Stimulated activated naive CD4-positive, alpha-beta T cell (primary cell): ENCODE data around the gene PDE4D.
"Not testable (repeated sequence)": the region's sequence is repeated elsewhere in the genome, so short reads cannot be mapped to it uniquely, and the experiment has no call there.

Source experiments
- DNase-seq, 6 experiments: peaks; one replicate each; lab custom pipeline; 2025; lab: John Stamatoyannopoulos, UW

PDE4D gene

GRCh38 chr5:59003641-59004040, 889.9 kb downstream of the PDE4D start:
- no peak for DNase-seq

GRCh38 chr5:59003124-59003523, 890.4 kb downstream of the PDE4D start:
- no peak for DNase-seq

GRCh38 chr5:59002162-59002825, 891.2 kb downstream of the PDE4D start:
- DNase-seq: no peak

- DNase-seq: no peak
Observed at GRCh38 chr5:59001716-59002115, 891.8 kb downstream of the PDE4D start.

GRCh38 chr5:59001154-59001553, 892.4 kb downstream of the PDE4D start:
- DNase-seq: no peak

GRCh38 chr5:59000211-59000610, 893.3 kb downstream of the PDE4D start:
- no peak for DNase-seq

- no peak for DNase-seq
Observed at GRCh38 chr5:58999804-59000203, 893.7 kb downstream of the PDE4D start.

GRCh38 chr5:58998544-58998943, 895.0 kb downstream of the PDE4D start:
- no peak for DNase-seq

GRCh38 chr5:58995779-58996178, 897.7 kb downstream of the PDE4D start:
- not testable (repeated sequence) for DNase-seq

- no peak for DNase-seq
Observed at GRCh38 chr5:58993461-58993860, 900.1 kb downstream of the PDE4D start.

GRCh38 chr5:58988938-58989337, 904.6 kb downstream of the PDE4D start:
- DNase-seq: no peak

GRCh38 chr5:58987193-58987592, 906.3 kb downstream of the PDE4D start:
- no peak for DNase-seq

GRCh38 chr5:58986281-58986680, 907.2 kb downstream of the PDE4D start:
- DNase-seq: no peak

GRCh38 chr5:58985759-58986158, 907.8 kb downstream of the PDE4D start:
- DNase-seq: no peak

- no peak for DNase-seq
Observed at GRCh38 chr5:58985311-58985710, 908.2 kb downstream of the PDE4D start.

- DNase-seq: no peak
Observed at GRCh38 chr5:58983526-58984452, 909.7 kb downstream of the PDE4D start.

GRCh38 chr5:58980890-58981289, 912.6 kb downstream of the PDE4D start:
- no peak for DNase-seq

- no peak for DNase-seq
Observed at GRCh38 chr5:58979090-58979489, 914.4 kb downstream of the PDE4D start.

- no peak for DNase-seq
Observed at GRCh38 chr5:58974601-58975000, 918.9 kb downstream of the PDE4D start.

- DNase-seq: no peak
Observed at GRCh38 chr5:58974083-58974482, 919.4 kb downstream of the PDE4D start.

- DNase-seq: no peak
Observed at GRCh38 chr5:58972301-58972700, 921.2 kb downstream of the PDE4D start.

GRCh38 chr5:58970766-58971165, 922.8 kb downstream of the PDE4D start:
- DNase-seq: no peak

GRCh38 chr5:58969795-58970194, 923.7 kb downstream of the PDE4D start:
- no peak for DNase-seq
